A673 (cell line): ENCODE data around the gene ABCC5.

Experiments
- CTCF ChIP-seq: fragments of 300-800, 200-600 bp; sonication (generic); conservative IDR thresholded peaks from 2 replicates; pipeline ENCODE4 v1.5.1; 2017; ENCODE audit warnings: low read depth, mild to moderate bottlenecking, antibody characterized with exemption, low read length, moderate library complexity, mixed read lengths
- EZH2 ChIP-seq: fragments of 200-600 bp; sonication (generic); IDR thresholded peaks from 2 replicates; pipeline ENCODE4 v1.6.1; 2017; ENCODE audit warnings: borderline replicate concordance, low read depth, mild to moderate bottlenecking, mixed read lengths, antibody characterized with exemption, low read length; ENCODE audit not compliant: poor library complexity, severe bottlenecking

- TF ChIP-seq EZH2 (no peak), CTCF (no peak)
These were observed 815 bp upstream of the ABCC5 start for GRCh38 chr3:184018424-184018973.
